Astrocyte (in vitro differentiated cells and primary cell): Measurements from ENCODE around the gene FBXO34.

Experiments
- EZH2 ChIP-seq: IDR thresholded peaks from 2 replicates; pipeline ENCODE4 v1.6.1; 2012; ENCODE audit warnings: mild to moderate bottlenecking, low read length, inconsistent platforms; ENCODE audit not compliant: insufficient read depth
- TF ChIP-seq, protein P1 (sequence below): IDR thresholded peaks from 2 replicates; pipeline ENCODE4 v1.5.1; 2011; ENCODE audit warnings: low read depth, mild to moderate bottlenecking, inconsistent platforms, low read length, moderate library complexity; ENCODE audit not compliant: insufficient read depth

DNA sequence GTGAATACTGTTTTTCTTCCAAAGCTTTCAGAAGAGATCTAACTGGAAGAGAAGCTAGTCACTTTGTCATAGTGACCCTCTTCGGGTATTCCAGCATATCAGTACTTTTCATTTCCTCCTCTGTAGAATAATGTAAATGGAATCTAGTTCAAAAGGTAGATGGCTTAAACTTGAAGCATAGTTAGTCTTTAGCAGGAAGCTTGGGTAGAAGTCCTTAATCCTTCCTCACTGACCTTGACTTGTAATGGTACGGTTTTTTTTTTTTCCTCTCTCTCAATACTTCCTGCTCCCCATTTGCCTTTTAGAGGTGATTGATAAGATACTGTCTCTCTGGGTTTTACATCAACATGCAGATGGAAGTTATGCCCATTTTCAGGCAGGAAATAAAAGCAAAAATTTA lies 1.7 kb downstream of the FBXO34 start:
- TF ChIP-seq, protein P1, sequence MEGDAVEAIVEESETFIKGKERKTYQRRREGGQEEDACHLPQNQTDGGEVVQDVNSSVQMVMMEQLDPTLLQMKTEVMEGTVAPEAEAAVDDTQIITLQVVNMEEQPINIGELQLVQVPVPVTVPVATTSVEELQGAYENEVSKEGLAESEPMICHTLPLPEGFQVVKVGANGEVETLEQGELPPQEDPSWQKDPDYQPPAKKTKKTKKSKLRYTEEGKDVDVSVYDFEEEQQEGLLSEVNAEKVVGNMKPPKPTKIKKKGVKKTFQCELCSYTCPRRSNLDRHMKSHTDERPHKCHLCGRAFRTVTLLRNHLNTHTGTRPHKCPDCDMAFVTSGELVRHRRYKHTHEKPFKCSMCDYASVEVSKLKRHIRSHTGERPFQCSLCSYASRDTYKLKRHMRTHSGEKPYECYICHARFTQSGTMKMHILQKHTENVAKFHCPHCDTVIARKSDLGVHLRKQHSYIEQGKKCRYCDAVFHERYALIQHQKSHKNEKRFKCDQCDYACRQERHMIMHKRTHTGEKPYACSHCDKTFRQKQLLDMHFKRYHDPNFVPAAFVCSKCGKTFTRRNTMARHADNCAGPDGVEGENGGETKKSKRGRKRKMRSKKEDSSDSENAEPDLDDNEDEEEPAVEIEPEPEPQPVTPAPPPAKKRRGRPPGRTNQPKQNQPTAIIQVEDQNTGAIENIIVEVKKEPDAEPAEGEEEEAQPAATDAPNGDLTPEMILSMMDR = no peak
- no peak for TF ChIP-seq EZH2
